H1 (cell line): ENCODE data around the gene CDH8. TPM values are rescaled to one million over a fixed set of nuclear protein-coding genes. Genes with fewer than 3 reads are reported as not detected.

Source experiments
- CTCF ChIA-PET: fragments of 300-600 bp; sonication (Branson Sonifier 250); formaldehyde crosslinking; loops from one replicate; lab custom pipeline; 2021; ENCODE audit not compliant: partially characterized antibody; lab: Charles Lee
- POLR2A ChIA-PET: fragments of 300-600 bp; sonication (Branson Sonifier 250); formaldehyde crosslinking; loops from one replicate; lab custom pipeline; 2021; ENCODE audit warnings: inconsistent platforms; ENCODE audit not compliant: partially characterized antibody; lab: Charles Lee
- DNase-seq, 2 experiments: peaks; one replicate each; pipeline versions ENCODE4 v3.0.0 to v3.0.0-alpha.2; 2010 to 2022; ENCODE audit warnings: low spot score in 2 of 2, low read depth in 1 of 2, mixed read lengths in 1 of 2
- FAIRE-seq: peaks from 2 replicates; lab custom pipeline; 2011; peaks lifted over from hg19 to GRCh38; lab: Jason Lieb, UNC
- H2AFZ ChIP-seq: 2 replicates; pipeline ENCODE4 v1.8.1; 2012; ENCODE audit warnings: low read length, inconsistent platforms
- H2AK5ac ChIP-seq: 2 replicates; pipeline ENCODE4 v1.6.1; 2013; ENCODE audit warnings: low read depth, low read length
- H2BK120ac ChIP-seq: replicated peaks from 2 replicates; pipeline ENCODE3; 2013; ENCODE audit warnings: low read depth, low read length, inconsistent platforms
- H2BK12ac ChIP-seq: 2 replicates; pipeline ENCODE4 v1.6.1; 2013; ENCODE audit warnings: low read depth, low read length
- H2BK15ac ChIP-seq: 2 replicates; pipeline ENCODE4 v1.6.1; 2013; ENCODE audit warnings: low read length
- H2BK20ac ChIP-seq: 2 replicates; pipeline ENCODE4 v1.6.1; 2013; ENCODE audit warnings: low read length
- H2BK5ac ChIP-seq: 2 replicates; pipeline ENCODE4 v1.6.1; 2013; ENCODE audit warnings: low read depth, low read length
- H3K14ac ChIP-seq: 2 replicates; pipeline ENCODE4 v1.6.1; 2013; ENCODE audit warnings: inconsistent platforms; ENCODE audit not compliant: insufficient read length
- H3K18ac ChIP-seq: 2 replicates; pipeline ENCODE4 v1.6.1; 2013; ENCODE audit warnings: low read length; ENCODE audit errors: extremely low read depth
- H3K23ac ChIP-seq: 2 replicates; pipeline ENCODE4 v1.6.1; 2013; ENCODE audit warnings: inconsistent platforms; ENCODE audit not compliant: insufficient read length
- H3K23me2 ChIP-seq: 2 replicates; pipeline ENCODE4 v1.6.1; 2013; ENCODE audit warnings: low read depth, low read length
- H3K27ac ChIP-seq: 2 replicates; pipeline ENCODE4 v1.6.1; 2011; ENCODE audit warnings: low read depth, low read length, inconsistent platforms
- H3K27me3 ChIP-seq, 4 experiments: replicated peaks in 1 of 4; 1 replicate in 1 of 4; 2 replicates in 3 of 4; pipeline versions ENCODE4 v1.6.1 to v1.8.1; 2011 to 2013; ENCODE audit warnings: low read length in 3 of 4, mild to moderate bottlenecking in 3 of 4, inconsistent platforms in 2 of 4, mixed read lengths in 2 of 4, moderate library complexity in 1 of 4; ENCODE audit not compliant: control insufficient read depth in 3 of 4, insufficient read depth in 3 of 4; ENCODE audit errors: extremely low read depth in 1 of 4
- H3K36me3 ChIP-seq, 4 experiments: 2 replicates each; pipeline versions ENCODE4 v1.6.1 to v1.8.1; 2011 to 2013; ENCODE audit warnings: mild to moderate bottlenecking in 4 of 4, low read length in 3 of 4, moderate library complexity in 2 of 4, control low read depth in 1 of 4, inconsistent platforms in 1 of 4; ENCODE audit not compliant: insufficient read depth in 4 of 4, control insufficient read depth in 2 of 4
- H3K4ac ChIP-seq: replicated peaks from 2 replicates; pipeline ENCODE3; 2013; ENCODE audit warnings: low read length, low read depth, mixed read lengths, inconsistent platforms; ENCODE audit not compliant: insufficient read length
- H3K4me1 ChIP-seq, 4 experiments: replicated peaks in 1 of 4; 1 replicate in 1 of 4; 2 replicates in 3 of 4; pipeline versions ENCODE4 v1.6.1 to v1.8.1; 2011 to 2013; ENCODE audit warnings: low read length in 3 of 4, inconsistent platforms in 2 of 4, mixed read lengths in 1 of 4; ENCODE audit not compliant: insufficient read depth in 4 of 4, control insufficient read depth in 3 of 4
- H3K4me2 ChIP-seq, 2 experiments: 2 replicates each; pipeline versions ENCODE4 v1.6.1 to v1.8.1; 2011 to 2013; ENCODE audit warnings: low read depth in 2 of 2, low read length in 2 of 2, control low read depth in 1 of 2, inconsistent platforms in 1 of 2, mild to moderate bottlenecking in 1 of 2; ENCODE audit not compliant: insufficient read depth in 1 of 2
- H3K4me3 ChIP-seq, 4 experiments: fragments of 200-600, 300-600 bp in 1 of 4; sonication (generic), shearing (Covaris generic), sonication (Bioruptor Twin) in 1 of 4; 2 replicates each; pipeline versions ENCODE4 v1.5.1 to v1.8.1; 2011 to 2016; ENCODE audit warnings: low read length in 4 of 4, low read depth in 3 of 4, control low read depth in 2 of 4, inconsistent platforms in 2 of 4, mild to moderate bottlenecking in 2 of 4, mixed read lengths in 1 of 4, moderate library complexity in 1 of 4; ENCODE audit not compliant: insufficient read depth in 2 of 4; ENCODE audit errors: extremely low read depth in 1 of 4
- H3K56ac ChIP-seq: replicated peaks from 2 replicates; pipeline ENCODE3; 2013; ENCODE audit warnings: low read depth, mild to moderate bottlenecking, mixed read lengths, low read length, inconsistent platforms; ENCODE audit not compliant: insufficient read length
- H3K79me1 ChIP-seq: 2 replicates; pipeline ENCODE4 v1.6.1; 2013; ENCODE audit warnings: low read depth, low read length, control low read depth
- H3K79me2 ChIP-seq, 2 experiments: 2 replicates each; pipeline versions ENCODE4 v1.6.1 to v1.8.1; 2012 to 2013; ENCODE audit warnings: low read length in 2 of 2, mild to moderate bottlenecking in 2 of 2, inconsistent platforms in 1 of 2; ENCODE audit not compliant: insufficient read depth in 2 of 2, control insufficient read depth in 1 of 2
- H3K9ac ChIP-seq, 4 experiments: replicated peaks in 1 of 4; 1 replicate in 1 of 4; 2 replicates in 3 of 4; pipeline versions ENCODE4 v1.6.1 to v1.8.1; 2011 to 2013; ENCODE audit warnings: low read depth in 3 of 4, low read length in 3 of 4, control low read depth in 2 of 4, mild to moderate bottlenecking in 2 of 4, moderate library complexity in 2 of 4, inconsistent platforms in 1 of 4; ENCODE audit errors: extremely low read depth in 1 of 4
- H3K9me3 ChIP-seq, 2 experiments: 2 replicates each; pipeline versions ENCODE4 v1.6.1 to v1.8.1; 2012 to 2013; ENCODE audit warnings: mild to moderate bottlenecking in 2 of 2, moderate library complexity in 2 of 2, control low read depth in 1 of 2, inconsistent platforms in 1 of 2, low read depth in 1 of 2, low read length in 1 of 2, mixed read lengths in 1 of 2; ENCODE audit not compliant: insufficient read depth in 2 of 2
- H4K20me1 ChIP-seq, 2 experiments: replicated peaks in 1 of 2; 2 replicates each; pipeline versions ENCODE3 to v1.8.1; 2011 to 2013; ENCODE audit warnings: inconsistent platforms in 2 of 2, low read length in 2 of 2, mild to moderate bottlenecking in 1 of 2; ENCODE audit not compliant: insufficient read depth in 2 of 2, control insufficient read depth in 1 of 2
- H4K5ac ChIP-seq: 2 replicates; pipeline ENCODE4 v1.6.1; 2013; ENCODE audit warnings: low read length, low read depth, mixed read lengths, inconsistent platforms; ENCODE audit not compliant: insufficient read length
- H4K8ac ChIP-seq: 2 replicates; pipeline ENCODE4 v1.8.0; 2013; ENCODE audit warnings: mild to moderate bottlenecking, moderate library complexity, low read length, inconsistent platforms; ENCODE audit not compliant: insufficient read depth; ENCODE audit errors: extremely low read depth
- H4K91ac ChIP-seq: replicated peaks from 2 replicates; pipeline ENCODE3; 2013; ENCODE audit warnings: low read length, mixed read lengths, inconsistent platforms; ENCODE audit not compliant: insufficient read length
- ZNF274 ChIP-seq: IDR thresholded peaks from 2 replicates; pipeline ENCODE4 v1.7.0; 2012; ENCODE audit warnings: low read length, borderline replicate concordance; ENCODE audit errors: extremely low read depth
- WGBS, 2 experiments: shearing (Covaris generic) in 1 of 2; methylation state at CpG; one replicate each; pipeline versions ENCODE4 v1.1.6 to v1.1.7; 2013 to 2015; ENCODE audit warnings: low lambda C conversion rate in 2 of 2, mixed read lengths in 2 of 2, inconsistent platforms in 1 of 2, low coverage in 1 of 2, missing lambda C conversion rate in 1 of 2; ENCODE audit not compliant: insufficient replicate concordance in 2 of 2, insufficient coverage in 1 of 2, insufficient read length in 1 of 2; ENCODE audit errors: extremely low coverage in 1 of 2, missing lambda C conversion rate in 1 of 2; 5-methylcytosine and 5-hydroxymethylcytosine counted together
- polyA plus RNA-seq, 7 experiments: library from polyadenylated mRNA; depleted of rRNA in 3 of 7; stranded (reverse) in 5 of 7; unstranded in 2 of 7; fragments of >200 nt in 5 of 7; fragments of 200-250 nt in 2 of 7; gene quantifications; 1 replicate in 5 of 7; 2 replicates in 1 of 7; 4 replicates in 1 of 7; pipeline versions ENCODE4 v1.2.1 to v1.2.3, GENCODE V29; 2011 to 2013; ENCODE audit warnings: missing spikeins in 2 of 7, mixed read lengths in 2 of 7
- total RNA-seq: library from RNA; stranded (reverse); fragmentation: NEBNext Ultra II Directional; extraction: Animal tissue kit (Norgen Biotek cat#: 25700); gene quantifications from 2 replicates; pipeline ENCODE4 v1.2.1, GENCODE V29; 2021

Gene CDH8
- total and polyA plus RNA-seq, 2 of the 8 experiments (the other 6 are each of a cell fraction or from before 2014, with no cell fraction given), result 7.7 to 8.4 TPM

DNA sequence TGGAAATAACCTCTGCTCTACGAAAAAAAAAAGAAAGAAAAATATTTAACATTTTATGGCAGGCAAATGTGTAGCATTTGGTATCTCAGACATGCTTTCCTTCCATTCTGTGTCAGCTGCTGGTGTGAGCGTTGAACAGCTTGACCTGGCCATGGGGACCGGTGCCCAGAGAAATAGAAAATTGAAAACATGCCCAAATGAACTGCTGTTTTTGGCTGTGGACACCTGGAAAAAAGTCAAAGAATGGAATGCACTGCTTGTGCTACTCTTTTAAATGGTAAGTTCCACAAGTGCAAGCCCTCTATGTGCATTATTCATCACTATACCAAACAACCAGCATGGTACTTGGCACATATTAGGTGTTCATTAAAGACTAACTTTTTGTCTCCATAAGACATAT, 127.2 kb downstream of the CDH8 start:
- Histone ChIP-seq H3K27me3 (no peaks in the 10 kb centered on the region), H3K79me1 (no peaks in the 10 kb centered on the region), H3K9me3 (peaks cover 4 to 6% of the 10 kb centered on the region in 2 experiments; a peak in 2 of 4 replicates), H3K23me2 (no peaks in the 10 kb centered on the region), H3K4me1 (no peaks in the 10 kb centered on the region), H2BK120ac (no peak overlapping the region), H2BK5ac (no peak overlapping the region), H2AK5ac (no peak overlapping the region), H2BK15ac (no peak overlapping the region), H3K4me3 (no peak overlapping the region), H4K5ac (no peak overlapping the region), H2AFZ (no peak overlapping the region), H2BK20ac (no peak overlapping the region), H3K4ac (no peak overlapping the region), H2BK12ac (no peak overlapping the region), H4K91ac (no peak overlapping the region), H4K20me1 (no peaks in the 10 kb centered on the region), H3K4me2 (no peak overlapping the region), H3K27ac (no peak overlapping the region), H3K56ac (no peak overlapping the region), H3K36me3 (peaks cover 0 to 5% (median 0%) of the 10 kb centered on the region in 4 experiments; a peak in 2 of 8 replicates), H3K9ac (no peak overlapping the region), H4K8ac (no peak overlapping the region), H3K23ac (no peak overlapping the region), H3K18ac (no peak overlapping the region), H3K79me2 (no peaks in the 10 kb centered on the region), H3K14ac (no peak overlapping the region)
- POLR2A ChIA-PET, result interaction anchor here (1.1 kb wide), 1 partner anchor 9 kb away, joined by 4 read pairs; no protein-coding TSS in a partner anchor
- DNase-seq (no peak), FAIRE-seq (no peak)
- 87% methylated on average over 3 of the region's 3 CpGs; no CpG with 5 or more reads in 1 of the 2 experiments for WGBS, 2 experiments
- CTCF ChIA-PET, result interaction anchor here (1.1 kb wide), 1 partner anchor 13 kb away, joined by 3 read pairs; no protein-coding TSS in a partner anchor
- no peak for TF ChIP-seq ZNF274
